SK-N-SH (cell line): Measurements from ENCODE around the gene GALR2. TPM values are rescaled to one million over a fixed set of nuclear protein-coding genes. Genes with fewer than 3 reads are reported as not detected.

ENCODE experiments used
- CTCF ChIA-PET: fragments of 300-600, 350-600 bp; formaldehyde crosslinking; extraction: SDS; loops from one replicate; lab custom pipeline; 2021; lab: Yijun Ruan, JAX
- POLR2A ChIA-PET: fragments of 350-600 bp; sonication (Branson Sonifier 250); formaldehyde crosslinking; extraction: SDS; loops from one replicate; lab custom pipeline; 2020; ENCODE audit warnings: antibody characterized with exemption, inconsistent platforms; lab: Yijun Ruan, JAX
- DNase-seq: peaks from one replicate; pipeline ENCODE4 v3.0.0; 2012
- H2AFZ ChIP-seq: fragments of 200-600 bp; sonication (generic); 2 replicates; pipeline ENCODE4 v1.8.1; 2016; ENCODE audit warnings: antibody characterized with exemption, mild to moderate bottlenecking, low read depth
- H3F3A ChIP-seq: fragments of 200-600 bp; sonication (generic); replicated peaks from 2 replicates; pipeline ENCODE3; 2016; ENCODE audit warnings: antibody characterized with exemption, mild to moderate bottlenecking; ENCODE audit not compliant: insufficient read depth
- H3K27ac ChIP-seq, 2 experiments: fragments of 200-500 bp in 1 of 2; fragments of 200-600 bp in 1 of 2; sonication (Bioruptor generic) in 1 of 2; sonication (generic), shearing (Covaris generic) in 1 of 2; 2 replicates each; pipeline versions ENCODE4 v1.5.1 to v1.6.1; 2014 to 2016; ENCODE audit warnings: low read depth in 2 of 2, inconsistent platforms in 1 of 2, low read length in 1 of 2, mild to moderate bottlenecking in 1 of 2, mixed read lengths in 1 of 2
- H3K27me3 ChIP-seq: fragments of 200-600 bp; sonication (generic), shearing (Covaris generic); 2 replicates; pipeline ENCODE4 v1.6.1; 2016; ENCODE audit warnings: mixed run types; ENCODE audit not compliant: insufficient read depth
- H3K36me3 ChIP-seq, 2 experiments: fragments of 200-500 bp in 1 of 2; fragments of 200-600 bp in 1 of 2; sonication (Bioruptor generic) in 1 of 2; sonication (generic) in 1 of 2; replicated peaks in 1 of 2; 2 replicates each; pipeline versions ENCODE3 to v1.5.1; 2014 to 2016; ENCODE audit warnings: low read length in 1 of 2, mild to moderate bottlenecking in 1 of 2; ENCODE audit not compliant: insufficient read depth in 2 of 2, control insufficient read depth in 1 of 2
- H3K4me1 ChIP-seq, 2 experiments: fragments of 200-500 bp in 1 of 2; fragments of 200-600 bp in 1 of 2; sonication (Bioruptor generic) in 1 of 2; sonication (generic), shearing (Covaris generic) in 1 of 2; 2 replicates each; pipeline versions ENCODE4 v1.5.1 to v1.6.1; 2014 to 2016; ENCODE audit warnings: low read depth in 1 of 2, low read length in 1 of 2, mixed run types in 1 of 2; ENCODE audit not compliant: insufficient read depth in 2 of 2, control insufficient read depth in 1 of 2
- H3K4me2 ChIP-seq: fragments of 200-600 bp; sonication (generic), shearing (Covaris generic); 2 replicates; pipeline ENCODE4 v1.6.1; 2017; ENCODE audit warnings: mixed run types
- H3K4me3 ChIP-seq, 2 experiments: fragments of 200-500 bp in 1 of 2; fragments of 200-600 bp in 1 of 2; sonication (Bioruptor generic) in 1 of 2; sonication (generic), shearing (Covaris generic) in 1 of 2; 2 replicates each; pipeline versions ENCODE4 v1.5.1 to v1.8.1; 2014 to 2016; ENCODE audit warnings: low read depth in 2 of 2, inconsistent platforms in 1 of 2, low read length in 1 of 2, mild to moderate bottlenecking in 1 of 2, mixed read lengths in 1 of 2, moderate library complexity in 1 of 2
- H3K79me2 ChIP-seq: fragments of 200-600 bp; sonication (generic); 2 replicates; pipeline ENCODE4 v1.8.1; 2017; ENCODE audit warnings: mild to moderate bottlenecking; ENCODE audit not compliant: insufficient read depth
- H3K9ac ChIP-seq: fragments of 200-600 bp; sonication (generic); 2 replicates; pipeline ENCODE4 v1.6.1; 2017; ENCODE audit warnings: mixed run types
- H3K9me2 ChIP-seq: fragments of 200-600 bp; sonication (generic); 2 replicates; pipeline ENCODE4 v1.6.1; 2017; ENCODE audit warnings: mixed run types
- H3K9me3 ChIP-seq: fragments of 200-600 bp; sonication (generic); 2 replicates; pipeline ENCODE4 v1.6.1; 2017; ENCODE audit warnings: mixed run types, mild to moderate bottlenecking, moderate library complexity
- H4K20me1 ChIP-seq: fragments of 200-600 bp; sonication (generic); 2 replicates; pipeline ENCODE4 v1.6.1; 2017; ENCODE audit warnings: mild to moderate bottlenecking, mixed run types; ENCODE audit not compliant: insufficient read depth
- FOSL2 ChIP-seq: IDR thresholded peaks from 2 replicates; pipeline ENCODE4 v1.4.0; 2012; ENCODE audit warnings: low read depth, mild to moderate bottlenecking, moderate library complexity, borderline replicate concordance
- FOXJ3 ChIP-seq: sonication (generic); formaldehyde crosslinking; IDR thresholded peaks from 2 replicates; pipeline ENCODE4 v1.5.1; 2020; ENCODE audit warnings: mild to moderate bottlenecking, missing genetic modification reagents
- IRF3 ChIP-seq: fragments of 150-350 bp; IDR thresholded peaks from 2 replicates; pipeline ENCODE4 v1.6.1; 2016; ENCODE audit warnings: mild to moderate bottlenecking, low read depth, low read length
- NFIC ChIP-seq: IDR thresholded peaks from 2 replicates; pipeline ENCODE4 v1.4.0; 2012; ENCODE audit warnings: borderline replicate concordance
- NRF1 ChIP-seq: IDR thresholded peaks from 2 replicates; pipeline ENCODE4 v1.6.1; 2012; ENCODE audit warnings: low read depth, mild to moderate bottlenecking, low read length
- PBX3 ChIP-seq: IDR thresholded peaks from 2 replicates; pipeline ENCODE4; 2012
- RCOR1 ChIP-seq: fragments of 150-350 bp; IDR thresholded peaks from 2 replicates; pipeline ENCODE4 v1.6.1; 2017; ENCODE audit warnings: antibody characterized with exemption, low read length
- SIN3A ChIP-seq: IDR thresholded peaks from 2 replicates; pipeline ENCODE4 v1.6.1; 2012; ENCODE audit warnings: low read depth, mild to moderate bottlenecking, low read length, moderate library complexity, borderline replicate concordance
- TAF1 ChIP-seq: IDR thresholded peaks from 2 replicates; pipeline ENCODE4 v1.6.1; 2012; ENCODE audit warnings: low read depth, mild to moderate bottlenecking, low read length, moderate library complexity, borderline replicate concordance
- TEAD4 ChIP-seq: IDR thresholded peaks from 2 replicates; pipeline ENCODE4 v1.4.0; 2012; ENCODE audit warnings: mild to moderate bottlenecking, borderline replicate concordance; ENCODE audit not compliant: insufficient read depth
- ZBTB33 ChIP-seq: IDR thresholded peaks from 2 replicates; pipeline ENCODE4 v1.4.0; 2012; ENCODE audit warnings: low read depth, borderline replicate concordance
- WGBS: methylation state at CpG from one replicate; pipeline ENCODE4 v1.1.6; 2017; ENCODE audit warnings: low lambda C conversion rate; 5-methylcytosine and 5-hydroxymethylcytosine counted together
- polyA plus RNA-seq, 3 experiments: library from polyadenylated mRNA; depleted of rRNA; stranded (reverse); fragments of >200 nt; gene quantifications; 2 replicates each; pipeline ENCODE4 v1.2.3, GENCODE V29; 2012

GALR2 gene
- polyA plus RNA-seq, 1 of the 3 experiments (the other 2 are of a cell fraction), result 0.05 TPM

GRCh38 chr17:76103274-76104139 is 28.9 kb downstream of the GALR2 start, which contains the start of gene EXOC7 (continued):
- peak; percentile 75 for TF ChIP-seq NRF1
- TF ChIP-seq NFIC, result no peak
- TF ChIP-seq TAF1, result peak; percentile 85
- TF ChIP-seq, all 33 proteins: peak for 10

- Histone ChIP-seq H4K20me1 (no peaks in the 10 kb centered on the region), H3K27me3 (no peaks in the 10 kb centered on the region), H3K4me1 (peaks cover 3 to 15% of the 10 kb centered on the region in 2 experiments; a peak in 2 of 4 replicates), H3K27ac (peak overlapping the region; percentile 71 to 87), H3K9me3 (no peaks in the 10 kb centered on the region), H3K79me2 (peaks cover 27% of the 10 kb centered on the region), H3K4me3 (peak overlapping the region; percentile 68 to 95), H3K9ac (peak overlapping the region; percentile 86), H3K9me2 (no peaks in the 10 kb centered on the region), H3K36me3 (peaks cover 18 to 34% of the 10 kb centered on the region in 2 experiments), H2AFZ (peak overlapping the region; percentile 94), H3K4me2 (peak overlapping the region; percentile 98), H3F3A (peaks cover 12% of the 10 kb centered on the region)
- CTCF ChIA-PET, result interaction anchor here (0.6 to 7.3 kb wide), 15 partner anchors 11 to 300 kb away, joined by 3 to 53 read pairs (median 4); partner anchors contain the start of genes MRPL38 and ZACN
- WGBS, result 87% methylated on average over 28 of the region's 29 CpGs
- POLR2A ChIA-PET, result interaction anchor here (1.0 to 1.6 kb wide), 3 partner anchors 11 to 79 kb away, joined by 3 to 7 read pairs (median 3); no protein-coding TSS in a partner anchor
- TF ChIP-seq SIN3A, result no peak
- TF ChIP-seq NFIC, result no peak
- TF ChIP-seq TAF1, result no peak
- TF ChIP-seq FOXJ3 (CRISPR knock-in tag), result no peak
- no peak for TF ChIP-seq RCOR1
- TF ChIP-seq TEAD4, result no peak
- TF ChIP-seq PBX3, result no peak
- no peak for TF ChIP-seq FOSL2
- TF ChIP-seq IRF3, result no peak
- no peak for TF ChIP-seq ZBTB33
- DNase-seq, result no peak
These were observed 29.7 kb downstream of the GALR2 start for GRCh38 chr17:76104140-76104895.
